HG03378 (cell line): Measurements from ENCODE around the gene GIPC2.
A peak's percentile ranks its signal among the peaks of the same experiment; 100 is the strongest.

ENCODE experiments used
- ATAC-seq: cut with Tn5 transposase; IDR thresholded peaks from one replicate; pipeline ENCODE4 v1.9.1; 2021; ENCODE audit warnings: mild to moderate bottlenecking, moderate library complexity; ENCODE audit not compliant: unreplicated experiment

The GIPC2 gene

DNA sequence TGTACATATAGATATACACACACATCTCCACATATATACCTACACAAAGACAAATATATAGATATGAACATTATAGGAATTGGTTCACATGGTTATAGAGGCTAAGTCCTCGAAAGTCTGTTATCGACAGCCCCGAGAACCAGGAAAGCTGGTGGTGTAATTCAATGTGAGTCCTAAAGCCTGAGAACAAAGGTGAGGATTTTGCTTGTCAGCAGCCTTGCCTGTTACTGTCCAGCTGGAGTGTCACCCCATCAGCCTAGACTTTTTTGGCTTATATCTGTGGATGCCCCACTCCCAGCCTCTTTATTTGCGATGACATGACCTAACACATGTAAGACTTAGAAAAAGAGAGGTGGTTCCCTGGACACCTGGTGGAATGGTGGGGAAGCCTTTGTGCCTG lies 97.0 kb downstream of the GIPC2 start:
- peak; percentile 21 for ATAC-seq

DNA sequence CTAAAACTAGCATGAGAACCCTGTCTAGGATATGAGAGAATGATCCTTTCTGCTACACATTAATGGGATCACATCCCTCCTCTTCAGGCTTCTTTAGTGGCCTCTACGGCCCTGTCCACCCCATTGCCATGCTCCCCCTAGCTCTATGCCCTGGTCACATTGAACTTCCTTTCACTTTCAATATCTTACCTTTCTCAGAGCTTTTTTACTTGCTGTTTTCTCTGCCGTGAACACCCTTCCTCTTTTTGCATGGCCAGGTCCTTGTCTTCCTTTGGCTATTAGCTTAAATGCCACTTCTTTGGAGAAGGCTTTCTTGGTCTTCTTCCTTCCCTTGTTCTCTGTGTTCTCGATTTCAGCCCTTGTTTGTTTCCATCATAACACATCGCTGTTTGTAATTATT lies 97.4 kb downstream of the GIPC2 start:
- ATAC-seq, result peak; percentile 78

DNA sequence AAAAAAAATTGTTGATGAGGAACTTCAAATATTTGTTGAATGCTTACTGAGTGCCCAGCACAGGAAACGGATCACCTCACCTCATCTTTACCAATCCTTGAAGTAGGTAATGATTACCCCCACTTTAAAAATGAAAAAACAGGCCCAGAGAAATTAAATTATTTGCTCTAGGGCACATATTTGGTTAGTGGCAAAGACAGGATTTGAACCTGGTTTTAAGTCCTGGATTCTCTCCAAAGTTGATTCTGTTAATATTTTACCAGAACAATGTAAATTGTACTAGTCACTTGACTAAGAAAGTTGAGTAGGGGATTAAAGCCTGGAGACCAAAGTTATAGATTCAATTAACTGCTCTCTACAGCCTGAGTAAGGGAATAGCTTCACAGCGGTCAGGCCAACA lies 97.9 kb downstream of the GIPC2 start:
- no peak for ATAC-seq

DNA sequence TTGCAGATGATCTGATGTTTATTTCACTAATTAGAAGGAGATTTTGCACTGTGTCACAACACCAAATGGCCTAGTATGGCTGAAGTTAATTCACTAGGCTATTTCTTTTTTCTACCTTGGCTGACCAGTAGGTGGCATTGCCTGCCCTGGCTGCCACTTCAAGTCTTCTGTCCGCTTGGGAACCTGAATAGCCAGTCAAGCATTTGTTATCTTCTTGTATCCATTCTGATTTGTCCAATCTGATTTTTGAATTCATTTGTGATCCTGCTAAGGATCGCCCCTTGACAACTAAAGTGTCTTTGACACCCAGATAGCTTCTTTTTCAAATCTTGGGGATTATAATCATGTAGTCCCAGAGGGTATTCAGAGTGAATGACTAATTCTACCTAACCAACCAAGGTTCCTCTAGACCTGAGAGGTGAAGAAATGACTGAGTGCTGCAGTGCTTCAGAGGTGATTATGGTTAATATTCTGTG lies 99.4 kb downstream of the GIPC2 start:
- ATAC-seq, result peak; percentile 78

DNA sequence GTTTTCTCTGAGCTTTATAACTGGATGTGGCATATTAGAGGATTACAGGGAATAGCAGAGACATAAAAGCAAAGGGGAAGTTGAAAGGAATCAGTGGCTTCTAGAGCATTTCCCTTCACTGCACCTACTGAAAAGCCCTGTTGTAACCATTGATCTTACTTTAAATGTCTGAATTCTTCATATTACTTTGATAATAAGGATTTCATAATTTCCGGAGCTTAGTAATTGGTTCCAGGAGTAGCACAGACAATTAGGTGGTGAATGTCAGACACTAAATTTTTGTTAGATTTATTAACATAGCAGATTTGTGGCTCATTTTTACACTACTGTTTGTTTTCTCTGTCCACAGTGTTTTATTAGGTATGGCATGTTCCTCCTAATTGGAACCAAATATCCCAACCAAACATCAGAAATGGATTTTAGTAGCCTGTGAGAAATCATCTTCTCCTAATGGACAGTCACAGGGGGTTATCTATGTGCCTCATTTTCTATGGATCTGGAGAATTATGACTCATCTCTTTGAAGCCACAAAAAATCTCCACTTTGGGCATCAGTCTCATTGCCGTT lies 100.5 kb downstream of the GIPC2 start:
- ATAC-seq, result no peak

DNA sequence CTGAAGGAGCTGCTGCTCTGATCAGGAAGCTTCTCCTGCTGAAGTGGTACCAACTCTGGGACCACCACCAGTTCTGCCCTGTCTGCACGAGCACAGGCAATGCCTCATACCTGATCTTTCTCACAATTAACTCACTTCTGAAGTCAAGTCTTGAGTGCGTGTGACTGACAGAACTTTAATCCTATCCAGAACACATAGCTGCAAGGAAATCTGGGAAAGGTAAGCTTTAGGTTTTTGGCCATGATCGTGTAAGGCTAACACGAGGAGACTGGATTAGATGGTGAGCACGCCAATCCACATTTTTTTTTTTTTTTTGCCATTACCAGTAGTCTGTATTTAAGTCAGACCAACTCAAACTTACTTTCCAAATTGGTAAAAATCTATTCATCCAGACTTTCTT lies 101.3 kb downstream of the GIPC2 start:
- no peak for ATAC-seq

DNA sequence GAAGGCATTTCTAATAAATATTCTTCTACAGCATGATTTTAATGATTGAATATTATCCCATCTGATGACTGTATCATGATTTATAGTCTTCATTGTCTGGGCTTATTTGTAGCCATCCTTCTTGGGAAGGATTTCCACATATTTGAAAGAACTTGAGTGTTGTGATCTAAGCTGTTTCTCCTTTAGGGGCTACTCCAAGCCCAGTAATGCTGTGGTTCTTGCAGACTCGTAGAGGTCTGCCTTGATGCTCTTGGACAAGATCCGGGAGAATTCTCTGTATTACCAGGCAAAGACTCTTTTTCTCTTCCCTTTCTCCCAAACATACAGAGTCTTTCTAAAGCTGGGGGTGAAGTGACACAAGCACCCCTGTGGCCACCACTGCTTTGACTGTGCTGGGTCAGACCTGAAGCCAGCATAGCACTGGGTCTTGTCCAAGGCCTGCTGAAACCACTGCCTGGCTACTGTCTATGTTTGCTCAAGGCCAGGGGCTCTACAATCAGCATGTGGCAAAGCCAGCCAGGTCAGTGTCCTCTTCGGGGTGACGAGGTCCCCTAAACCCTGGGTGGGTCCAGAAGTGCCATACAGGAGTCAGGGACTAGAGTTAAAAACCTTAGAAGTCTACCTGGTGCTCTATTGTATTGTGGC lies 107.4 kb downstream of the GIPC2 start:
- no peak for ATAC-seq

DNA sequence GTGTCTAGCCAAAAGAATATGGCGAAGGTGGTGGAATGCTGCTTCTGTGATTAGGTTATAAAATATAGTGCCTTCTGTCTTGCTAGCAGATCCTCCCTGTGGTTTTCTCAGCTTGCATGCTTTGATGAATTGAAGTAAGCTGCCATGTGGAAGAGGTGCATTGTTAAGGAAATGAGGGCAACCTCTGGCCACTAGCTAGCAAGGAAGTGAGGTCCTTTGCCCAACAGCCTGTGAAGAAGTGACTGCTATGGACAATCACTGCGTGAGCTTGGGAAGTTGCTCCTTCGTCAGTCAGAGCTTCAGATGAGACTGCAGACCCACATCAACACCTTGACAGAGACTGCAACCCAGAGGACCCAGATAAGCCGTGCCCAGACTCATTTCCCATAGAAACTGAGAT lies 109.4 kb downstream of the GIPC2 start:
- no peak for ATAC-seq

DNA sequence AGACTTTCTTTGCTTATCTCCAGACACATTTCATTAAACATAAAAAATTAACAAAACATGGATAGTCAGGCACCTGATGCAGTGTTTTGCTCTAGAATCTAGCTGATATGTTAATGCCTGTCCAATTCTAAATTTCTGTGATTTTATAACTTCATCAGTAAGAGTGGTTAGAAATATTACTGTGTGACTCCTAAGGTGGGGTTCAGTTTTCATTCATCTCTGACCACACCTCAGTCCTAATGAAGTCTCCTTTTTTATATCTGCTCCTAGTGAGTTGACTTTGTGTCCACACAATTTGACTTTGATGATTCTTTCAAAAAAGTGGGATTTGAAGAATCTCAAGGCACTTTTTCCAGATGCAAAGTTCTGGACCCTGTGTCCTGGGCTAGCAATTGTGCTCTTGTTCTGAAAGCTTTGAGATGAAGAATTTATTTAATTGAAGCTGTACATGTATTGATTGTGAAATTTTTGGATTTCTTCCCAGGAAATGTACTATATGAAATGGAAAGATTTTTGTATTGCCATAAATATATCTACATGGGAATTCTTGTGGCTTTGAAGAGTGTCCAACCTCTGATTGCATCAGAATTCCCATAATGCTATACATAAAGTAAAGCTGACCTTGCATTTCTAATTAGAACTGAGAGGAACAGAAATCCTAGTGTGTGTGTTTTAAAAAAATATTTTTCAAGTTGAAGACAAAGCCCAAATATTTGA lies 111.2 kb downstream of the GIPC2 start:
- ATAC-seq, result no peak

DNA sequence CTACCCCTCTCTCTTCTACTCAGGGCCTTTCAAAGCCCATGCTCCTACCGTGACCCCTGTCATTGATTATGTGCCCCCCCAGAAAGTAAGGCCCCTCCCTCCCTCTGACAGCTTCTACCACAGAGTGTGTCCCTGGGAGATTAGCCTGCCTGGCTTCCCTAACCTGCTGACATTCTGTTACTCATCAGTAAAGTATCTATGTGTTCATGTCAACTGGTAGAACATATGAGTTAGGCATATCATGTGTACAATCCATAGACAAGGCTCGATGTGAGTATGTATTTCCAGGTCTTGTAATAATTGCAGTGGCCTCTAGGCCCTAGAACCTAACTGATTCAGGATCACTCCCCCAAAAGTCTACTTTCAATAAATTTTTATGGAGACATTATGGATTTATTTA lies 120.0 kb downstream of the GIPC2 start:
- ATAC-seq, result no peak

DNA sequence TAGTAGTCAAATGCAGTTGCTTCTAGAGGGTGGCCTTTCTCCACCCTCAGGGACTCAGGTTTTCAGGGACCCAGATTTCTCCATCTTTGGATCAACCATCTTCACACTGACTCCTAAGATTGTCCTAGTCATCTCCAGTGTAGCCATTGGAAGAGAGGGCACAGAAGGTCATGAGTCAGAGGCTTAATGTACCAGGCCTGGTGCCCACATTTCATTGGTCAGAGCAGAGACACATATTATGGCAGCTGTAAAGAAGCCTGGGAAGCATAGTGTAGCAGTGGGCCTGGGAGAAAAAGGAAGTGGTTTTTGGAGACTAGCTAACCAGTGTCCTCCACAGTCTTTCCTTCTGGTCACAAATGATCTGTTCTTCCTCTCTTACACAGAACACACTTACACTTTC lies 122.5 kb downstream of the GIPC2 start:
- ATAC-seq, result no peak

DNA sequence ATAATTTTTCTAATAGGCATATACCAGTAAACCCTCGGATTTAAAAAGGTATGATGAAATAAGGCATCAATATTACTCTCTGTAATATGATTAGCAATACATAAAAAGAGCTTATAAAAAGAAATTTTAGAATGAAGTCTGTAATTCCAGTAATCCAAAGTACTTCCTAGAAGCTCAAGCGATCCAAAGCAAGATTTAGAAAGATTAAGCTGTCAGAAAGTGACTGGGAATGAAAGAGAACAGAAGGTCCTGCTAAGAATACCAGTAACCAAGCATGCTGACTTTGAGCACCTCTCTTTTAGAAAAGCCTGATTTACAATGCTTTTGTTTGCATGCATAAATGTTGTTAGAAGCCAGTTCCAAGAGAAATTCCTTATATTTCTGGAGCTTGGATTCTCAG lies 125.1 kb downstream of the GIPC2 start:
- ATAC-seq, result no peak

DNA sequence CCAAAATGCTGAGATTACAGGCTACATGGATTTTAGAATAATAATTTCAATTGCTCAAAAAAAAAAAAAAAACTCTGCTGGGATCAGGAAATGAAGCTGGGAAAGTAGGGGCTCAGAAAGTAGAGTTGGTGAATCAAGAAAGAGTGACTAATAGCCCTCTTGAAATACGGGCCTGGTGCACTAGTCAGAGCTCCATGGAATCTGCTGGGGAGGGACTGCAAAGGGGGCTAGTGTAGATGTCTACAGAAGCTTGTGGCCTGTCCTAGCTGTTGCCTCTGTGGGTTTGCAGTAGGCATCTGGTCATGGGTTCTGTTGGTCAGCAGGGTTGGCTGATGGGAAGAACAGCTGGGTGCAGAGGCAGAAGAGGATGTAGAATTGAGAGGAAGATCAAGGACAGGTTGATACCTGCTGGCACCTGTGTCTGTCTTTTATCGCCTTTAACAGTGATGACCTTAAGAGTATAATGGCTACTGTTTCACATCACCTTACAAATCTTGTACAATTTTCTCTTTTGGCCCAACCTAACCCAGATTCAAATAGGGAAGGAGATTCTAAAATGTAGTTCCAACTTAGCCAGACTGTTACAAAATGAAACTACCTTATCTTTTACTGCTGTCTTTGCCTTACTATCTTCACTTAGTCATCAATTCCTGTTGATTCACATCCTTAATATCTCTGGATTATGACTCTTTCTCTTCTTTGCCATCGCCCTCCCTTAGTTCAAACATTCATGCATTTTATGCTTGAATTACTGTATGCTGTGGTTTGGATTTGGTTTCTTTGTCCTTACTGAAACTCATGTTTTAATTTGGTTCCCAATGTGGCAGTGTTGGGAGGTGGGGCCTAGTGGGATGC lies 126.2 kb downstream of the GIPC2 start:
- no peak for ATAC-seq

DNA sequence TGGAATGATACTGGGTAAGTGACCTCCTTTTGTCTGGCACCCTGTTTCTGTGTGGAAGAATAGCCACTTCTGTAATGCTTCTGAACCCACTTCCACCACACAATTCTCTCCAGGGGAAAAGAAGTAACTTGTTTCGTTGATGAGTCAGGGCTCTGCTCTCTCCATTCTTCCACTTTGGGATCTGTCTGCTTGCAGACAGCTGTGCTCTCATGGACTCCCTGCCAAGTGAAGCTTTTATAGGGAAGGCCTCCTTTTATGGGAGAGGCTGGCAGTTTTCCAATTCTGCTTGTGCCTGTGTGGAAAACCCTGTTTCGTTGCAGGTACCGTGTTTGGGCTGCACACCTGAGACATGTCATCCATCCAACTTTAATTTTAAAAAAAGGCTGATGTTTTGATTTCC lies 130.7 kb downstream of the GIPC2 start:
- ATAC-seq, result no peak

DNA sequence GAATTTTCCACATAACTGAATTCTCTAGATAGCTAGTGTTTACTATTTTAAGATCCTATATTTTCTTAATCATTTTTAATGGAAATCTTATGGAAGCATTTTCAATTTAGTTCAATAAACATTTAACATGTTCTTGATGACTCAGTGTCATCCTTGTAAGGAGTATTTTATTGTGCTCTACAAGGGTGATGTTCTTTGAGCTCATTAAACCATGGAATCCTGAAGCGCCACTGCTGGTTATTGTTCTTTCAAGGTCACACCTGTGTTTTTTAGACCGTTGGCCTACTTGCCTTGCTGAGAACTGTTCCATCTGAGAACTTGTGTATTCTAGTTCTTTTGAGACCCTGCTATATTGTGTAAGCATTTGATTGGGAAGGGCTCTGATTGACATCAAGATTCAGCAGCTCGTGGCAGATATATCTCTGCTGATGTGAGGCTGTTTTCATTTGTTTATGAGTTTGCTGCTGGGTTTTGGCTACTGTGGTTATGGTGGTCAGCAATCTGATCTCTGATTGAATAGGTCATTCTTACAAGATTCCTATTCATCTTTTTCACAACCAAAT lies 132.0 kb downstream of the GIPC2 start:
- no peak for ATAC-seq

DNA sequence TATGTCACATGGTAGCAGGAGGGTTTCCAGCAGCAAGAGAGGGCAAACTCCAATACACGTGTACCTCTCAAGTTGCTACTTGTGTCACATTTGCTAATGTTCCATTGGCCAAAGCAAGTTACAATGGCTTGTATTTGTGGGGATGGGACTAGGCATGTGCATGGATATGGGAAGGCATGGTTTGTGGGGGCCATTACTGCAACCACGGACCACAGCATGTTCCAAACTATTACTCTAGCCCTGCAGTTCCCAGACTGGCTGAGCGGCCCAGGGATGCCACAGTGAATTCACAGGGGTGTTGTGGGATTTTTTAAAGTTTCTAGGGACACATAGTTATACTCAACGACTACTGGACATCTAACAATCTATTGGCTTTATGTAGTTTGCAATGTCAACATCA lies 133.1 kb downstream of the GIPC2 start:
- no peak for ATAC-seq

DNA sequence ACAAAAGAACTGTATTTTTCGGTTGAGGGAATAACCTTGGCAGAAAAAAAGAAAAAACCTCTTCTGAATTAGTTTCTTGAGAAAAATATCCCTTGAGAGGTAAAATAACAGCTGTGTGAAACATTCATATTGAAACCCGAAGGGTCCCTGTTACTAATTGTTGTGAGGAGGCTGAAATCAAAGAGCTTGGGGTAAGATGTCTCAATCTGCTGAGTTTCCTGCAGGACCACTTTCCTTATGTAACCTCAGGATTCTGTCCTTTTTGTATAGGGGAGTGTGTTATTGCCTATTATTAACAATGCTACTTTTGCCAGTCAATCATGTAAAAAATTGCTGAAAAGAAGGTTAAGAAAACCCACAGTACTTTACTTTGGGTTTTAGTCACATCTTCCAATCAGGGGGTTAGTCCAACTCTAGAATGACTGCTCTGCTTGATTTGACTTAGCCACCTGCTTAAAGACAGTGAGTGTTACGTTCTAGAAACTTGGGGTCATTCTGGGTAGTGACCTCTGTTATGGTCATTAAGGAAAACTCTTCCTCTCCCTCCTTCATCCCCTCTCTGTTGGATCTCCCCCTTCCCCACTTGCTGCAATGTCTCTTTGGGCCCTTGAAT lies 138.8 kb downstream of the GIPC2 start:
- ATAC-seq, result no peak
